HFF-Myc (cell line): Measurements from ENCODE around the gene ZNF154.

Source experiments
- DNase-seq: peaks from one replicate; pipeline ENCODE4 v3.0.0-alpha.2; 2011; ENCODE audit warnings: low read depth; ENCODE audit errors: extremely low read depth
- H3K4me3 ChIP-seq: replicated peaks from 2 replicates; pipeline ENCODE4 v1.5.1; 2011; ENCODE audit warnings: low read depth, mild to moderate bottlenecking, control low read depth, low read length
- TF ChIP-seq, protein P1 (sequence below): IDR thresholded peaks from 2 replicates; pipeline ENCODE4 v1.5.1; 2012; ENCODE audit warnings: mild to moderate bottlenecking, low read depth, low read length, control low read depth; ENCODE audit errors: missing control alignments

Gene ZNF154

DNA sequence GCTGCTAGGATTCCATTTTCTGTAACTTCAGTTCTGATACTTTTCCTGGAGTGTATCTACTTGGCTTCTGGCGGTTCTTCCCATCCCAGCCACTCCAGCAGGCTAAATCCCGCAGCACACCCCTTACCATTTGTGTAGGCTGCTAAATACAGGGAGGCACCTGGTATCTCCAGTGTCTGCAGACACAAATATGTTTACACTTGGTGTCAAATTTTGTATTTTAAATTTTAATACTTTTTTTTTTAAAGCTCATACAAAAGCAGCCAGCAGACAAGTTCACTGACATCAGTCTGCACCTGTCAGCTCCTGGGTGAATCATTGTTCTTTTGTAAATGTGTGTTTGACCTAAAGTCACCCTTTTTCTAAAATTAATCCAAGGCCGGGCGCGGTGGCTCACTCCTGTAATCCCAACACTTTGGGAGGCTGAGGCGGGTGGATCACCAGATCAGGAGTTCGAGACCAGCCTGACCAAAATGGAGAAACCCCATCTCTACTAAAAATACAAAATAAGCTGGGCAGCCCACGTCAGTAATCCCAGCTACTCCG is 43.7 kb downstream of the ZNF154 start:
- DNase-seq = no peak
- H3K4me3 ChIP-seq = no peak overlapping the region
- TF ChIP-seq, protein P1, sequence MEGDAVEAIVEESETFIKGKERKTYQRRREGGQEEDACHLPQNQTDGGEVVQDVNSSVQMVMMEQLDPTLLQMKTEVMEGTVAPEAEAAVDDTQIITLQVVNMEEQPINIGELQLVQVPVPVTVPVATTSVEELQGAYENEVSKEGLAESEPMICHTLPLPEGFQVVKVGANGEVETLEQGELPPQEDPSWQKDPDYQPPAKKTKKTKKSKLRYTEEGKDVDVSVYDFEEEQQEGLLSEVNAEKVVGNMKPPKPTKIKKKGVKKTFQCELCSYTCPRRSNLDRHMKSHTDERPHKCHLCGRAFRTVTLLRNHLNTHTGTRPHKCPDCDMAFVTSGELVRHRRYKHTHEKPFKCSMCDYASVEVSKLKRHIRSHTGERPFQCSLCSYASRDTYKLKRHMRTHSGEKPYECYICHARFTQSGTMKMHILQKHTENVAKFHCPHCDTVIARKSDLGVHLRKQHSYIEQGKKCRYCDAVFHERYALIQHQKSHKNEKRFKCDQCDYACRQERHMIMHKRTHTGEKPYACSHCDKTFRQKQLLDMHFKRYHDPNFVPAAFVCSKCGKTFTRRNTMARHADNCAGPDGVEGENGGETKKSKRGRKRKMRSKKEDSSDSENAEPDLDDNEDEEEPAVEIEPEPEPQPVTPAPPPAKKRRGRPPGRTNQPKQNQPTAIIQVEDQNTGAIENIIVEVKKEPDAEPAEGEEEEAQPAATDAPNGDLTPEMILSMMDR = no peak

DNA sequence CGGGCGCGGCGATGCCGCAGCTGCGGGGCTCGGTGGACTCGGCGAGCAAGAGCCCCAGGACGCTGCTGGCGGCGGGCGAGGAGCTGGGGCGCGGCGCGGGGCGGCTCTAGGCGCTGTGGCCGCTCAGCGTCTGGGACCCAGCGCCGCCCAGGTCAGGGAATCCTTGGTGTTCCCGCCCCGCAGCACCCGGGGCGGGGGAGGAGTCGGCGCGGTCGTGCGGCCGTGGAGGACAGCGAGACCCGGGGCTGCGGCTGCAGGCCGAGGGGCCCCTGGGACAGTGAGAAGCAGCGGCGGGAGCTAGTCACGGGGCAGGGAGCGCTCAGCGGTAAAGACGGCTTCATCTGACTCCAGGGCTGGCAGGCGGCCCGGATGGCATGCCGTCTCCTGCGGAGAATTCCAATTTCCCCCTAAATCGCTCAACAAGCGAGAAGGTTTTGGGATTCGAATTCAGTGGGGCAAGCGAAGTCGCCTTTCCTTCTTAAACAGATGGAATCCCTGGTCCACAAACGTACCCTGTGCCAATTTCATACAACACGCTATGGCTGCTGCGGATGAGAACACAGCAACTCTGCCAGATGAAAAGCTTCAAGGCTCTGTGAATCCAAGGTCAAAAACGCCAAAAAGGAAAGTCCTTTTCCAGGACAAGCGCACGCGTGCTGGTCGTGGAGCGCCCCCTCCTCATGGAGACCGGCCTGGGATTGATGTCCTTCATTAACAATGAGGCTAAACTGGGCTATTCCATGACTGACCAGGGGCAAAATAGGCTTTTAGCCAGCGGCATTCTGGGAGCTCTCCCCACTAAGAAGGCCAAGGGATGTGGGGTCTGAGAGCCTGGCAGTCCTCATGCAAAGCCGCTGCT is 44.5 kb downstream of the ZNF154 start:
- peak; percentile 4 for DNase-seq
- H3K4me3 ChIP-seq = peak overlapping the region; percentile 45

DNA sequence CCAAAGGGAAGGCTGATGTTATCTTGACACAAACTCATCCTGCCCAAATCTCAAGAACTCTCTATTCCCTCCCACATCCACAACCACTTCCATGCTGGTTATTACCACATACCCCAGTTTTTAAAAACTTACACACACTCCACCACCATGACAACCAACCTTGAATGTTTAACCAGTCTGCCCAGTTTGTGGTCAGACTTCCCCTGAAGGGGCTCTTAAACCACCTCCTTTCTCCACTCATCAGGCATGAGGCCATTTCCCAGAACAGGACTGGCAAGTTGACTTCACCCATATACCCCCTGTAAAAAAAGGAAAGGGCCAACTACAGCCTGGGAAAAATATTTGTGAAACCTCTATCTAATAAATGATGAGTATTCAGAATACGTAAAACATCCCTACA is 52.7 kb downstream of the ZNF154 start:
- TF ChIP-seq, protein P1 = no peak
- H3K4me3 ChIP-seq = no peak overlapping the region
- DNase-seq = no peak

More for the DNA sequence above, 44.5 kb downstream of the ZNF154 start:
- TF ChIP-seq, protein P1 = no peak

DNA sequence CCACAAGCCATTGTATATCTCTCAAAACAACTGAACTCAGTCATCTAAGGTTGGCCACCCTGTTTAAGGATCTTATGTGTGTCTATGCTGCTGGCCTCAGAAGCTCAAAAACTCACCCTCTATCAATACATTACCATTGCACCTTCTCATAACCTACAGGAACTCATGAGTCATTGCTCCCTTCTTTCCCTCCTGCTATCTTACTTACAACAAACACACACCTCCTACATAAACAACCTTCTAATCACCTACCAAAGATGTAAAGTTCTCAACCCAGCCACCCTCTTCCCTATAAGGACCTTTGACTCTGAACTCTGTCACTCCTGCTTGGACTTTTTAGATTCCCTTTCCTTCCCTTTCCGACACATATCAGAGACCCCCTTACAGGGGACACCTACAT is 53.6 kb downstream of the ZNF154 start:
- DNase-seq = no peak
- no peak overlapping the region for H3K4me3 ChIP-seq
- TF ChIP-seq, protein P1 = no peak

DNA sequence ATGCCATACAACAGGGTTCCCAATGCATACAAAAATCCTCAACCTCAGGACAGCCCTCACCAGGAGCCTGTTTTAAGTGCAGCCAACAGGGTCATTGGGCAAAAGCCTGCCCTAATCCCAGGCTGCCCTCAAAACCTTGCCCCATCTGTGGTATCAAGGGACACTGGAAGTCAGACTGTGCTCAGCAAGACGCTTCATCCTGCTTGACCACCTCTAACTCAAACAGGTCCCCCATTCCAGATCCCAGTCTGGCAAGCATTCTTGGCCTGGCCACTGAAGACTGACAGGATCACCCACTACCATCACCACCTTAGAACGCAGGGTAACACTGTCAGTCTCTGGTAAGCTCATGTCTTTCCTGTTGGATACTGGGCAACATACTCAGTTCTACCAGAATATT is 55.3 kb downstream of the ZNF154 start:
- no peak for DNase-seq
- TF ChIP-seq, protein P1 = no peak
- no peak overlapping the region for H3K4me3 ChIP-seq

DNA sequence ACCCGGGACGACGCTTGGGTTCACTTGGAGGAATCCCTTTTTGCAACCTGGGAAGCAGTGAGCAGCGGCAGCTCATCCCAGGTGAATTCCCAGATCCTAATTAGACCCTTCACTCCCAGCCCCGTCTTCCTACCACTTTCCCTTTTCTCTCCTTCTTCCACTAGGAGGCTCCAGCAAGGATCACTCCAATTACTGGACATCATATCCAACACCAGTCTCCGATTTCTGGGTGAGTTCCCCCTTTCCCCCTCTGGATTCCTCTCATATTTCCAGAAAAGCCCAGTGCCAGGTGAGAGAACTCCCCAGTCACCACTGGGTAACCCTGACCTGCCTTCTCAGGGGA is 57.4 kb downstream of the ZNF154 start:
- H3K4me3 ChIP-seq = no peak overlapping the region
- TF ChIP-seq, protein P1 = peak; percentile 5
- no peak for DNase-seq
